Type B pancreatic cell (in vitro differentiated cells): Measurements from ENCODE around the gene VEPH1. TPM values are rescaled to one million over a fixed set of nuclear protein-coding genes. Genes with fewer than 3 reads are reported as not detected.

ENCODE experiments used
- DNase-seq: peaks from one replicate; pipeline ENCODE4 v3.0.0; 2021; ENCODE audit warnings: mixed read lengths; ENCODE audit not compliant: unreplicated experiment; ENCODE audit errors: extremely low spot score
- H3K27ac Mint-ChIP-seq: 2 replicates; pipeline ENCODE4 v1.8.0; 2021; ENCODE audit warnings: mild to moderate bottlenecking, mixed read lengths
- H3K27me3 Mint-ChIP-seq: 2 replicates; pipeline ENCODE4 v1.8.0; 2021; ENCODE audit warnings: mixed read lengths
- H3K36me3 Mint-ChIP-seq: 2 replicates; pipeline ENCODE4 v1.8.0; 2021; ENCODE audit warnings: mixed read lengths
- H3K4me1 Mint-ChIP-seq: one replicate; pipeline ENCODE4 v1.8.0; 2021; ENCODE audit warnings: mixed read lengths; ENCODE audit not compliant: unreplicated experiment
- H3K4me3 Mint-ChIP-seq: 2 replicates; pipeline ENCODE4 v1.8.0; 2021; ENCODE audit warnings: mild to moderate bottlenecking, mixed read lengths
- H3K9me3 Mint-ChIP-seq: 2 replicates; pipeline ENCODE4 v1.8.0; 2021; ENCODE audit warnings: mixed read lengths
- CTCF ChIP-seq: fragments of 200-600 bp; sonication (generic); conservative IDR thresholded peaks from 2 replicates; pipeline ENCODE4 v1.5.0; 2021; ENCODE audit warnings: antibody characterized with exemption, mild to moderate bottlenecking
- total RNA-seq: library from RNA; stranded (reverse); gene quantifications from 2 replicates; pipeline ENCODE4 v1.2.1, GENCODE V29; 2021; ENCODE audit warnings: low replicate concordance

VEPH1 gene
- total RNA-seq, 1 donor from 2014 or later: 5.9 TPM

- Mint-ChIP-seq H3K4me1 (peaks cover 7% of the 10 kb centered on the region), H3K36me3 (no peaks in the 10 kb centered on the region)
- no peak for DNase-seq
These were observed 260.4 kb downstream of the VEPH1 start for GRCh38 chr3:157242836-157243235.

GRCh38 chr3:157241599-157241998 lies 261.6 kb downstream of the VEPH1 start:
- Mint-ChIP-seq H3K4me3 (no peak overlapping the region), H3K27ac (no peak overlapping the region), H3K36me3 (no peaks in the 10 kb centered on the region), H3K27me3 (peaks cover 2% of the 10 kb centered on the region), H3K9me3 (no peaks in the 10 kb centered on the region), H3K4me1 (peaks cover 7% of the 10 kb centered on the region)
- no peak for DNase-seq
- no peak for TF ChIP-seq CTCF

More at GRCh38 chr3:157242836-157243235, 260.4 kb downstream of the VEPH1 start:
- Mint-ChIP-seq H3K4me3 (no peak overlapping the region), H3K27me3 (peaks cover 2% of the 10 kb centered on the region), H3K9me3 (no peaks in the 10 kb centered on the region), H3K27ac (no peak overlapping the region)
- no peak for TF ChIP-seq CTCF

GRCh38 chr3:157240408-157240807 lies 262.8 kb downstream of the VEPH1 start:
- Mint-ChIP-seq H3K9me3 (no peaks in the 10 kb centered on the region), H3K27ac (no peak overlapping the region)

GRCh38 chr3:157239082-157239704 lies 264.0 kb downstream of the VEPH1 start:
- no peaks in the 10 kb centered on the region for H3K9me3 Mint-ChIP-seq
- TF ChIP-seq CTCF: peak; percentile 81
- no peak overlapping the region for H3K27ac Mint-ChIP-seq
- DNase-seq: no peak
- no peaks in the 10 kb centered on the region for H3K36me3 Mint-ChIP-seq
- H3K4me1 Mint-ChIP-seq: peaks cover 7% of the 10 kb centered on the region
- peaks cover 2% of the 10 kb centered on the region for H3K27me3 Mint-ChIP-seq
- H3K4me3 Mint-ChIP-seq: no peak overlapping the region

More at GRCh38 chr3:157240408-157240807, 262.8 kb downstream of the VEPH1 start:
- no peaks in the 10 kb centered on the region for H3K36me3 Mint-ChIP-seq
- no peak for TF ChIP-seq CTCF
- no peak for DNase-seq
- no peak overlapping the region for H3K4me3 Mint-ChIP-seq
- H3K27me3 Mint-ChIP-seq: peaks cover 2% of the 10 kb centered on the region
- peaks cover 7% of the 10 kb centered on the region for H3K4me1 Mint-ChIP-seq

GRCh38 chr3:157238457-157238856 lies 264.8 kb downstream of the VEPH1 start:
- no peak for DNase-seq
- peaks cover 2% of the 10 kb centered on the region for H3K27me3 Mint-ChIP-seq

More at GRCh38 chr3:157238457-157238856, 264.8 kb downstream of the VEPH1 start:
- peaks cover 3% of the 10 kb centered on the region for H3K4me1 Mint-ChIP-seq
- H3K4me3 Mint-ChIP-seq: no peak overlapping the region
- no peak for TF ChIP-seq CTCF
- H3K27ac Mint-ChIP-seq: no peak overlapping the region
- no peaks in the 10 kb centered on the region for H3K9me3 Mint-ChIP-seq
- no peaks in the 10 kb centered on the region for H3K36me3 Mint-ChIP-seq
